ENCODE data around the gene PAM16. TPM values are rescaled to one million over a fixed set of nuclear protein-coding genes. Genes with fewer than 3 reads are reported as not detected.

Gene PAM16
- total and polyA plus RNA-seq, 2 experiments from 2014 or later = 71.8 to 72.5 TPM

GRCh38 chr16:4322121-4323052 lies 28.7 kb downstream of the PAM16 start:
- Histone ChIP-seq H3K36me3 (no peaks in the 10 kb centered on the region), H3K4me1 (ENCODE audit: low read depth) (peaks cover 49% of the 10 kb centered on the region), H3K9me3 (ENCODE audit: low read depth) (no peaks in the 10 kb centered on the region), H3K4me3 (no peak overlapping the region), H3K27ac (peak overlapping the region; percentile 81), H3K27me3 (no peaks in the 10 kb centered on the region)
- no peak for TF ChIP-seq CTCF (IDR thresholded peaks at IDR 0.05; ENCODE audit: low read depth, low read length)
- no peak for DNase-seq (ENCODE audit: low read depth in 1 of 2, low spot score in 1 of 2)

GRCh38 chr16:4321286-4322120 lies 29.6 kb downstream of the PAM16 start:
- H3K27me3 ChIP-seq = no peaks in the 10 kb centered on the region
- DNase-seq (ENCODE audit: low read depth in 1 of 2, low spot score in 1 of 2) = no peak
- no peaks in the 10 kb centered on the region for H3K9me3 ChIP-seq (ENCODE audit: low read depth)
- H3K36me3 ChIP-seq = no peaks in the 10 kb centered on the region
- H3K27ac ChIP-seq = no peak overlapping the region
- peaks cover 51% of the 10 kb centered on the region for H3K4me1 ChIP-seq (ENCODE audit: low read depth)
- H3K4me3 ChIP-seq = no peak overlapping the region
- no peak for TF ChIP-seq CTCF (IDR thresholded peaks at IDR 0.05; ENCODE audit: low read depth, low read length)

GRCh38 chr16:4320571-4321137 lies 30.5 kb downstream of the PAM16 start:
- H3K27me3 ChIP-seq = no peaks in the 10 kb centered on the region
- peaks cover 51% of the 10 kb centered on the region for H3K4me1 ChIP-seq (ENCODE audit: low read depth)
- no peak for TF ChIP-seq CTCF (IDR thresholded peaks at IDR 0.05; ENCODE audit: low read depth, low read length)
- no peak overlapping the region for H3K4me3 ChIP-seq
- H3K9me3 ChIP-seq (ENCODE audit: low read depth) = no peaks in the 10 kb centered on the region
- H3K36me3 ChIP-seq = no peaks in the 10 kb centered on the region
- H3K27ac ChIP-seq = no peak overlapping the region
- no peak for DNase-seq (ENCODE audit: low read depth in 1 of 2, low spot score in 1 of 2)

GRCh38 chr16:4319454-4320421 lies 31.4 kb downstream of the PAM16 start:
- Histone ChIP-seq H3K36me3 (no peaks in the 10 kb centered on the region), H3K4me1 (ENCODE audit: low read depth) (peaks cover 51% of the 10 kb centered on the region), H3K4me3 (no peak overlapping the region), H3K9me3 (ENCODE audit: low read depth) (no peaks in the 10 kb centered on the region), H3K27me3 (no peaks in the 10 kb centered on the region), H3K27ac (no peak overlapping the region)
- no peak for TF ChIP-seq CTCF (IDR thresholded peaks at IDR 0.05; ENCODE audit: low read depth, low read length)
- DNase-seq (ENCODE audit: low read depth in 1 of 2, low spot score in 1 of 2) = peak in 1 of 2 donors; percentile 20
